ENCODE measurements around the gene ST13.

DNA sequence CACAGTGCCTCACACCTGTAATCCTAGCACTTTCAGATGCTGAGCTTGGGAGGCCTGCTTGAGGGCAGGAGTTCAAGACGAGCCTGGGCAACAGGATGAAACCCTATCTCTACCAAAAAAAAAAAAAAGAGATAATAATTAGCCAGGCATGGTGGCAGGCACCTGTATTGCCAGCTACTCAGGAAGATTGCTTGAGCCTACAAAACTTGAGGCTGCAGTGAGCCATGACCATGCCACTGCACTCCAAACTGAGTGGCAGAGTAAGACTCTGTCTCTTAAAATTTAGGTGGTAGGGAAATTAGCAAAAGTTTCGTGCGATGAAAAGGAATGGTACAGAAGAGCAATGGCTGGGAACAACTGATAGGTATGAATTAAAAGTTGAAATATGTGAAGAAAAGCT, 18.0 kb downstream of the ST13 start:
- TF ChIP-seq, protein P1, sequence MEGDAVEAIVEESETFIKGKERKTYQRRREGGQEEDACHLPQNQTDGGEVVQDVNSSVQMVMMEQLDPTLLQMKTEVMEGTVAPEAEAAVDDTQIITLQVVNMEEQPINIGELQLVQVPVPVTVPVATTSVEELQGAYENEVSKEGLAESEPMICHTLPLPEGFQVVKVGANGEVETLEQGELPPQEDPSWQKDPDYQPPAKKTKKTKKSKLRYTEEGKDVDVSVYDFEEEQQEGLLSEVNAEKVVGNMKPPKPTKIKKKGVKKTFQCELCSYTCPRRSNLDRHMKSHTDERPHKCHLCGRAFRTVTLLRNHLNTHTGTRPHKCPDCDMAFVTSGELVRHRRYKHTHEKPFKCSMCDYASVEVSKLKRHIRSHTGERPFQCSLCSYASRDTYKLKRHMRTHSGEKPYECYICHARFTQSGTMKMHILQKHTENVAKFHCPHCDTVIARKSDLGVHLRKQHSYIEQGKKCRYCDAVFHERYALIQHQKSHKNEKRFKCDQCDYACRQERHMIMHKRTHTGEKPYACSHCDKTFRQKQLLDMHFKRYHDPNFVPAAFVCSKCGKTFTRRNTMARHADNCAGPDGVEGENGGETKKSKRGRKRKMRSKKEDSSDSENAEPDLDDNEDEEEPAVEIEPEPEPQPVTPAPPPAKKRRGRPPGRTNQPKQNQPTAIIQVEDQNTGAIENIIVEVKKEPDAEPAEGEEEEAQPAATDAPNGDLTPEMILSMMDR (IDR thresholded peaks at IDR 0.05) = peak in 1 of 6 experiments; percentile 21
- no peak for TF ChIP-seq POLR2A (IDR thresholded peaks at IDR 0.05)

Measured in thyroid gland (tissue), 4 donors.